Testis (tissue), 2 donors: ENCODE measurements around the gene ATP13A1.

Source experiments
- POLR2A ChIP-seq: fragments of 450-650 bp; IDR thresholded peaks from one replicate; pipeline ENCODE4 v1.6.1; 2017; ENCODE audit warnings: antibody characterized with exemption, mild to moderate bottlenecking, moderate library complexity
- TF ChIP-seq, protein P1 (sequence below), 3 experiments: fragments of 450-650 bp in 2 of 3; fragments of 200-600 bp in 1 of 3; sonication (generic) in 1 of 3; IDR thresholded peaks; one replicate each; pipeline ENCODE4 v1.5.1; 2016 to 2019; ENCODE audit warnings: antibody characterized with exemption in 3 of 3, mild to moderate bottlenecking in 2 of 3, moderate library complexity in 1 of 3

DNA sequence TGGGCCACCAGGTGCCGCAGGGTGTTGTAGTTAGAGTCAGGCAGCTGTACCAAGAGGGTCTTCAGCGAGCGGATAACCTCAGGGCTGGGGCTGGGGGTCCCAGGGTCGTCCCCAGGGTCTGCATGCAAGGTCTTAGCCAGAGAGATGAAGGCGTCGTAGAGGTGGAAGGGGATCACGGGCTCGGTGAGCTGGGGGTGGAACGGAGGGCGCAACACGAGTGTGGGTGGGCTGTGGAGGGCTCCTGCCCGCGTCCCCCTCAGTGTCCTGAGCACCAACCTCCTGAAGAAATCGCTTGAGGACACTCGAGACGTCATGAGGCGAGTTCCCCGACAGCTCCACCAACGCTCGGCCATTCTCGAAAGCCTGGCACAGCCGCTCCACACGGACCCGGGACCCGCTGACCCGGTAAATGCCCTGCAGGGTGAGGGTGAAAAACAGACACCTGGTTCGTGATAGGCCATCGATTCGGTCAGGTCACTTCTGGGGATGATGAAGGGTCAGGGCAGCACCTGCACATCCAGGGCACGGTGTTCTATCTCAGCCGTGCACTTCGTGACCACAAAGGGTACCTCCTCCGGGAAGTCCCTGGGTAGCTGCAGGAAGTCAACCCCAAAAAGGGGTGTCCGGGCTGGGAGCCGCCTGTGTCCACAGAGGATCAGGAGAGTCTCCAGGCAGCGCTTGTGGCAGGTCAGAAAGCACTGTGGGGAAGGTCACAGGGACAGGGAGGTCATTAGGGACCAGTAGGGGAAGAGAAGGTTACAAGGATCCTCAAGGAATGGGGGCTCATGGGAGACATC, 28.8 kb downstream of the ATP13A1 start:
- TF ChIP-seq, protein P1, sequence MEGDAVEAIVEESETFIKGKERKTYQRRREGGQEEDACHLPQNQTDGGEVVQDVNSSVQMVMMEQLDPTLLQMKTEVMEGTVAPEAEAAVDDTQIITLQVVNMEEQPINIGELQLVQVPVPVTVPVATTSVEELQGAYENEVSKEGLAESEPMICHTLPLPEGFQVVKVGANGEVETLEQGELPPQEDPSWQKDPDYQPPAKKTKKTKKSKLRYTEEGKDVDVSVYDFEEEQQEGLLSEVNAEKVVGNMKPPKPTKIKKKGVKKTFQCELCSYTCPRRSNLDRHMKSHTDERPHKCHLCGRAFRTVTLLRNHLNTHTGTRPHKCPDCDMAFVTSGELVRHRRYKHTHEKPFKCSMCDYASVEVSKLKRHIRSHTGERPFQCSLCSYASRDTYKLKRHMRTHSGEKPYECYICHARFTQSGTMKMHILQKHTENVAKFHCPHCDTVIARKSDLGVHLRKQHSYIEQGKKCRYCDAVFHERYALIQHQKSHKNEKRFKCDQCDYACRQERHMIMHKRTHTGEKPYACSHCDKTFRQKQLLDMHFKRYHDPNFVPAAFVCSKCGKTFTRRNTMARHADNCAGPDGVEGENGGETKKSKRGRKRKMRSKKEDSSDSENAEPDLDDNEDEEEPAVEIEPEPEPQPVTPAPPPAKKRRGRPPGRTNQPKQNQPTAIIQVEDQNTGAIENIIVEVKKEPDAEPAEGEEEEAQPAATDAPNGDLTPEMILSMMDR (IDR thresholded peaks at IDR 0.05), result no peak
- no peak for TF ChIP-seq POLR2A
